Activated CD8-positive, alpha-beta memory T cell treated with anti-CD3 and anti-CD28 coated beads, Interleukin-2, amount 50 U/mL, for 24 hours (primary cell): ENCODE data around the gene CCDC149.
"Not testable (repeated sequence)": the region's sequence is repeated elsewhere in the genome, so short reads cannot be mapped to it uniquely, and the experiment has no call there.

Experiments
- DNase-seq: peaks from one replicate; pipeline ENCODE4 v3.0.0-alpha.2; 2020; ENCODE audit errors: extremely low read depth

CCDC149 gene

DNA sequence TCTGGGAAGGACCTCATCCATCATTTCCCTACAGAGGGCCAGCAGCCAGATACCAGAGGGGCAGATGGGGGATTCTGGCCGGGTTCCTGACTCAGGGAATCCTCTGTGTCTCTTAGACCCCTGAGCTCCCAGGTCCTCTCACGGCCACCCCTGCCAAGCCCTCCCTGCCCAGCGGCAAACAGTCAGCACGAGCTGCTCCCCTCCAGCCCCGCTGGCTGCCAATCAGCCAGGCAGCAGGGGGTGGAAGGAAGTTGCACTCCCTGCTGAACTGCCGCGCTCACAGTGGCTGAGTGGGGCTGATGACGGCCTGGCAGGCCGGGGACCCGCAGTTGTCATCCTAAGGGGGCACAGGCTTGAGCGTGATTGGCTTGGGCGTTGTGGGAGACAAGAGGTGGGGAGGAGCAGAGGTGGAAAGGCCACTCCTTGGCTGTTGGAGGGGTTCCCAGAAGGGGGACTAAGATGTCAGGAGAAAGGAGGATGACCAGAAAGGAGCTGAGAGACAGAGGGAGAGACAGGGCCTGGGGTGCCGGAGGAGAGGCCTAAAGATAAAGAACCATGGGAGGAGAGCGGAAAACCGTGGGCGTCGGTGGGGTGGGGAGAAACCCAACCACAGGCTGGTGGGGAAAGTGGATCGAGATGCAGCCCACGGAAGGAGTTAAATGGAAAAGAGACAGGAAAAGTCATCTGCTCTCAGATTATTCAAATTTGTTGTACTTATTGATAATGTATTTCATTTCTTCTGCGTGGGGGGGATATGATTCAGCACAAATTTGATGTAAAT lies 4.4 kb upstream of the CCDC149 start:
- DNase-seq: no peak

DNA sequence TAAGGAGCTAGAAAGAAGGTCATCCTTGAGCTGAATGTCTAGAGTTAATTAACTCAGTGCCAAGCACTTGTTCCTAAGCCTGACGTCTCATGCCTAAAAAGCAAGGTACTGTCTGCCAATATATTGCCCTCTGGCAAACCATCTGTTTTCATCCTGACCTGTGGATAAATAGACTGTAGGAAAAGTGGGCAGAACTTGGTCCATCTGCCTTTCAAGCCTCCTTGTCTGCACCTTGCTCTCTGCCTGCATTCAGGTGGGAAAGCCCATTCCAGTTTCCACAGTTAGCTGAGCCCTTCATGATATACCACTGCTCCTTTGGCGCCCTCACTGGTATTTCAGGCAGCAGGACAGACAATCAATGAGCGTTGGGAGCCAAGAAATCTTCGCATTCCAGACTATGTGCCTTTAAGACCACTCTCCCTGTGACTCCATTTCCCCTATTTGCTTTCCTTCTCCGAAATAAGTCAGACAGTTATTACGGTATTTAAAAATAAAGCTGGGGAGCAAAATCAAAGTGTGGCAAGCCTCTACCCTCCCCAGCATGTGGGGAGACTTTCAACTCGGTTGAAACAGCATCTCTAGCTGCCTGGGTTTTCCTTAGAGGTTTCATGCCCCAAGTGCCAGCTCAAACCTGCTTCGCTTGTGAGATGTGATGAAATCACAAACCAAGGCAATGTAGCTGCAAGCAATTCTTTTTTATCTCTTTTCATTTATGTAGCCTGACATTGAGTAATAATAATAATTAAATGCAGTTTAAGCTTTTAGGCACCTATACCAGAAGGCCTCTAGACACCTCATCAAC lies 2.5 kb upstream of the CCDC149 start:
- no peak for DNase-seq

DNA sequence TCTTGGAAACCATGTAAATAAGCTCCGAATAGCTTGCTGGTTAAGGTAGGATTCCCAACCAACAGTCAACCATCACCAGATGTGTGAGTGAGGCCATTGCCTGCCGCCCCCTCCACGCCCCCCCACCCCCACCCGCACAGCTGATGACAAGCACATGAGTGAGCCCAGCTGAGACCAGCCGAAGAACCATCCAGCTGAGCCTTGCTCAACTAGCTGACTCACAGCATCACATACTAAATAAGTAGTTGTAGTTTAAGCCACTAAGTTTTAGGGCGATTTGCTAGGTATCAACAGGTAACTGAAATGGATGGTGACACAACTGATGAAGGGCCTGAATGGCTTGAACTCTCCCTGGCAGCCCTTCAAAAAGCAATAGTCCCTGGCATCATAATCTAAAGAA lies 1.6 kb upstream of the CCDC149 start:
- no peak for DNase-seq

DNA sequence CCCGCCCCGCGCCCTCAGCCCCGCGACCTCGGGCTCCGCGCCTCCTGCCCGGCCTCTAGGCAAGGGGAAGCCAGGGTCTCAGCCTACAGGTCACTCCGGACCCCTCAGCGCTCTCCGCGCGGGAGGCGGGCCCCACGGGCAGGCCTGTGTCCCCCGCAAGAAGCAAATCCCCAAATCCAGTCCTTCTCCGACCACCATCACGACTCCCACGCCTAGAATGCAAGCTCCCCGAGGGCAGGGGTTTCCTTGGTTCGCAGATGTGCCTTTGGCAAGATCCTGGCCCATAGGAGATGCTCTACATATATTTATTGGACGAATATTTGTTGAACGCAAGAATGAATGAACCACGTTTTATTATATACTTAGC lies 260 bp upstream of the CCDC149 start:
- DNase-seq: no peak

DNA sequence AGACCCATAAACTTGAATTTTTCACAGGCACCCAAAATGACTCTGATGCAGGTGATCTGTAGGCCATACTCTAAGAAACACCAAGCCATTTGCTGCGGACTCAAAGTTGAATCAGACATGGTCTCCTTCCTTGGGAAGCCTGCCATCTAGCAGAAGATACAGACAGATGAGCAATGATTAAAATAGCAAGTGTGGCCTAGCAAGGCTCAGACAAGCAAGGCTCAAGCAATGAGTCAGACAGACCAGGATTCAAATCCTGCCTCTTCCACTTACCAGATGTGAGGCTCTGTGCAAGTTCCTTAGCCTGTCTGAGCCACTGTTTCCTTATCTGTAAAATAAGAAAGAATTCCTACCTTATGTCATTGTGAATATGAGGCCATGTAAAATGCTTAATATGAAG lies 2.3 kb downstream of the CCDC149 start:
- no peak for DNase-seq

DNA sequence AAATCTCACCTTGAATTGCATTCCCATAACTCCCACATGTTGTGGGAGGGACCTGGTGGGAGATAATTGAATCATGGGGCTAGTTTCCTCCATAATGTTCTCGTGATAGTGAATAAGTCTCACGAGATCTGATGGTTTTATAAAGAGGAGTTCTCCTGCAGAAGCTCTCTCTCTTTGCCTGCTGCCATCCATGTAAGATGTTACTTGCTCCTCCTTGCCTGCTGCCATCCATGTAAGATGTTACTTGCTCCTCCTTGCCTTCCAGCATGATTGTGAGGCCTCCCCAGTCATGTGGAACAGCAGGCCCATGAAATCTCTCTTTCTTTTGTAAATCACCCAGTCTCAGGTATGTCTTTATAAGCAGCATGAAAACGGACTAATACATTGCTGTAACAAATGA lies 3.2 kb downstream of the CCDC149 start:
- not testable (repeated sequence) for DNase-seq

DNA sequence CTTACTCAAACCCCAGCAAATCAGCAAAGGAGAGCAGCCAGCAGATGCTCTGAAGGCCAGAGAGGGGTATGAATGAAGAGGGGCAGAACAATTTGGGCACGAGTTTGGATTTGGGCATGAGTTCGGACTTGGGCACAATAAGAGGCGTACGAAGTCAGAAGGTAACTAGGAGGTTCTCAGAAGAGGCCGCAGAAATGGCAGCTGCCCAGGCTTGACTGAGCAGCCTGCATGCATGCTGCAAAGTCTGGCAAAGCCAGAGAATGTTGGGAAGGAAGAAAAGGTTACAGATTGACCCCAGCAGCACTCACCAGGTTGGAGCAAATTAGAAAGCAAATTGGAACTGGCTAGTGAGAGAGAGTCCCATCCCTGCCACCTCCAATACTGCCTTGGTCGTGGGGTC lies 15.2 kb downstream of the CCDC149 start:
- DNase-seq: no peak

DNA sequence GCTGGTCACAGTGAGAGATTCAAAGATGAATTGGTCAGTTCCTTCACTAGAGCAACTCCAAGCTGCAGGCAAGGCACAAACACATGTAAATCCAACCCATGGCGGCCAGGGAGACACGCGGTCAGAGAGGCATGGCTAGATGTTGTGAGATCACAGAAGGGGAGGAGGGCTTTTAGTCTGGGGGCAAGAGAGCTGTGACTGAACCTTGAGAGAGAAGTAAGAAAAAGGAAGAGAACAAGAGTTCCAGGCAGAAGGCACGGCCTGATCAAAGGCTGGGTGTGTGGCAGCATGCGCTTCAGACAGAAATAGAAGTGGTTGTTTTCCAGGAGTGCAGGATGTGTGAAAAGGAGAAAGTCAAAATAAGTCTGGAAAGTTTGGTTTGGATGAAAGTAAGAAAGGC lies 15.9 kb downstream of the CCDC149 start:
- DNase-seq: no peak

DNA sequence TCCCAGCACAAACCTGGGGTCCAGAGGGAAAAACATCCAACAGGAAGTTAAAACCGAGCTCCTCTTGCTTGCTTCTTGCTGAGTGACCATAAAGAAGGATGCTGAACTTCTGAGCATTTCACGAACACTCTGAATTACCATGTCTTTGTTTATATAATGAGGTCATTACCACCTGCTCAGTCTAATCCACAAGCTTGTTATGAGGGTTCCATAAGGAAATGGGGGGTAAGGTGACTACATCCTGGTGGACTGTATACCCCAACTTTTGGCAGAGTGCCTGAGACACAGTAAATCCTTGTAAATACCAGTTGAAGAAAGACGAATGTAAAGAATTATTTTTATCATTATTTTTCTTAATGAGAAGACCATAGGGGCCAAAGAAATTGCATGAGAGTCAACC lies 16.8 kb downstream of the CCDC149 start:
- no peak for DNase-seq

DNA sequence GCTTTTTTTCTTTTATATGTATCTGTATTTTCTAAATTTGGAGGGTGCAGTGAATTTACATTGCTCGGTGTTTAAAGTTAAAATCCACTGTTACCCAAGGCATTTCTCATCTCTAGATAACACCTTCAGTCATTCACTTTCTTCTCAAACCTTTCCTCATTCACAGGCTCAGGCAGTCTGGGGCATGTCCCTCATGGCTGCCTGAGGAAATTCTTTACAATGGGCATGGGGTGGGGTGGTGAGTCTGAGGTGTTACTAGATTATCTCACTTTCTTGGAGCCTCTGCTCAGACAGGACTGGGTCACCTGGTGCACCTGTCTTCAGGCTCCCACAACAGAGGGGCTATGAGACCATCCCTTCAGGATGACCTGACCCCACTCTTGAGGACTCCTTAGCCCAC lies 17.4 kb downstream of the CCDC149 start:
- no peak for DNase-seq

DNA sequence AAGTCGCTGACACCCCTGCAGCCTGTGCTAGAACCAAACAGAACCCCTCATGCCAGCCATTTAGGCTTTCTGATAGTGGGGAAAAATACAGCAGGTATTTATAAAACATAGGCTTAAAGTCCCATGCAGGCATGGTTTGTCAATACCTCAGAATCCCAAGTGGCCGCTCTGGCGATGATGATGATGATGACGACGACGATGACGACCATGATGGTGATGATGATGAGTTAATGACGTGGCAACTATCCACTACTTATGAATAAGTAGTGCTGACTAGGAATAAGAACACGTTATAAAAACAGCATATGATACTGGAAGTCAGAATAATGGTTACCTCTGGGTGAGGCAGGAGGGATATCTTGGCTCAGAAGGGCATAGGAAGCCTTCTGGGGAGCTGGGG lies 18.0 kb downstream of the CCDC149 start:
- no peak for DNase-seq

DNA sequence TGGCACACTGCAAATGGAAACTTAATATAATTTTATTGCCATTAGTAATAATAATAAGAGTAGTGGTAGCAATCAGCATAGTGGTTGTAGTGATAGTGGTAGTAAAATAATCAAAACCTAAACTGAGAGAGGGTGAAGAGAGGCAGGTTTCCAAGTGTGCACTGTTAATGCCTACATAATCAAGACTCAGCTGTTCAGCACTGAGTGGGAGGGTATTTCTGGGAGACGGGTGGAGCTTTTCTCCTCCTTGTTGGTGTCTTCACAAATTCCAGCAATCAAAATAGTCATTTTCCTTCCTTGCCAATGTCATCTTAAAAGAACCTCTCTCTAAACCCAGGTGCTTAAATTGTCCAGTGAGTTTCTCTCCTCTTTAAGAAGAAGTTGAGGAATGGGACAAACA lies 18.6 kb downstream of the CCDC149 start:
- DNase-seq: no peak

DNA sequence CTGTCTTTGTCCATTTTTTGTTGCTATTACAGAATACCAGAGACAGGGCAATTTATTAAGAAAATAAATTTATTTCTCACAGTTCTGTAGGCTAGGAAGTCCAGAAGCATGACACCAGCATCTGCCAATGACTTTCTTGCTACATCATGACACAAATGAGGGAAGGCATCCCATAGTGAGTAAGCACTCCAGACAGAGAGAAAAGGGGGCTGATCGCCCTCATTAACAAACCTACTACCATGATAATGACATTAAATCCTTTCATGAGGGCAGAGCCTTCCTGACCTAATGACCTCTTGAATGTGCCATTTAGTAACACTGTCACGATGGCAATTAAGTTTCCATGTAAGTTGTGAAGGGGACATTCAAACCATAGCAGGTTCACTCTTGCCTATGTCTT lies 20.1 kb downstream of the CCDC149 start:
- DNase-seq: no peak

DNA sequence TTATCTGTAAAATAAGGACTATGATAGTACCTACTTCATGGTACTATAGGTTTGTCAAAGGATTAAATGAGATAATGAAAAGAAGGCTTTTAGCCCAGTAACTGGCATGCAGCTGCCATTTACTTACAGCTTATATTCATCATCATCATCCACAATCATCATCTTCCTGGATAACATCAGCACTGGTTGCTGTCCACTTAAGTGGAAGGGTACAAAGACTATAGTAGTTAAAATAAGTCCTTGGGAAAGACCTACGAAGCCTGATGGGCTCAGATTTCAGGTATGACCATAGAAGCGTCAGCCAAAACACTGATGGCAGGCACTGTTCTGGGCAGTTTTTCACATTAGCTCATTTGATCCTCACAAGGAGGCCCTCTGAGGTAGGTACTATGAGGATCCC lies 20.6 kb downstream of the CCDC149 start:
- no peak for DNase-seq

DNA sequence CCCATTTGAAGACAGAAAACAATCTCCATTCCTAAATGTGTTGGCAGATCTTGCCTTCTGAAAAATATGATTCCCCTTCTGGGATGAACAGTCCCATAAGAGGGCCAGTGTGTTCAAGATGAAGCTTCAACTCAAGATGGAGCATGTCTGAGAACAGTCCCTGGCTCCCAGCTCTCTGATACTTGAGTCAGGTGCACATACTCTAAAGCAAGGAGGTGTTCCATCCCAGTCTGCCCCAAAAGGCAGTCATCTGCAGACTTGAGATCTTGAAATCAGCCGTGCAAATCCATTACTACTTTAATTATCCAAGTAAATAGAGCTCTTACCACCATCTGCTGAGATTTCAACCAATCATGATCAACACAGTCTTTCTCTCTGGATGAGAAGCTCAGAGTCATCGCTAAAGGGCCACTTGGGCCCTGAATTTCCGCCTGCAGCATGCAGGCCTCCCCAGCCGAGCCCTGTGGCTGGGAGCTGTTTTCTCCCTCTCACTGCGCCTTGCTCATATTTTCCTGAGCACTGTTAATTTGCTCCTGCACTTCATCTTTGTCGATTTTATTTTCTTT lies 22.2 kb downstream of the CCDC149 start:
- DNase-seq: no peak

DNA sequence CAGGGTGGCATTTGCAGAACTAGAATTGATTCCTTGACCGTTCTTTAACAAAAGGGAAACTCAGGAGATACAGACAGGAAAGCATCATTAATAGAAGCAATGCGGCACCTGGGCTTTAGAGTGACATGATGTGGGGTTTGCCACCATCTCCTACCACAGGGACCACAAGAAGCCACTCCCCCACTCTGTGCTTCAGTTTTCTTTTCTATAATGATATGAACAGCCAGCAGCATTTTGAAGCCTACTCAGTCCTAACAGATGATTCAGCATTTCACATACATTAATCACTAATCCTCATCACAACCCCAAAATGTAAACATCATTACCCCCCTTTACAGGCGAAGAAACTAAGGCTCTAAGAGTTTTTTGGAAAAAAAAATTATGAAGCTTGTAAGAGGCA lies 22.9 kb downstream of the CCDC149 start:
- no peak for DNase-seq

DNA sequence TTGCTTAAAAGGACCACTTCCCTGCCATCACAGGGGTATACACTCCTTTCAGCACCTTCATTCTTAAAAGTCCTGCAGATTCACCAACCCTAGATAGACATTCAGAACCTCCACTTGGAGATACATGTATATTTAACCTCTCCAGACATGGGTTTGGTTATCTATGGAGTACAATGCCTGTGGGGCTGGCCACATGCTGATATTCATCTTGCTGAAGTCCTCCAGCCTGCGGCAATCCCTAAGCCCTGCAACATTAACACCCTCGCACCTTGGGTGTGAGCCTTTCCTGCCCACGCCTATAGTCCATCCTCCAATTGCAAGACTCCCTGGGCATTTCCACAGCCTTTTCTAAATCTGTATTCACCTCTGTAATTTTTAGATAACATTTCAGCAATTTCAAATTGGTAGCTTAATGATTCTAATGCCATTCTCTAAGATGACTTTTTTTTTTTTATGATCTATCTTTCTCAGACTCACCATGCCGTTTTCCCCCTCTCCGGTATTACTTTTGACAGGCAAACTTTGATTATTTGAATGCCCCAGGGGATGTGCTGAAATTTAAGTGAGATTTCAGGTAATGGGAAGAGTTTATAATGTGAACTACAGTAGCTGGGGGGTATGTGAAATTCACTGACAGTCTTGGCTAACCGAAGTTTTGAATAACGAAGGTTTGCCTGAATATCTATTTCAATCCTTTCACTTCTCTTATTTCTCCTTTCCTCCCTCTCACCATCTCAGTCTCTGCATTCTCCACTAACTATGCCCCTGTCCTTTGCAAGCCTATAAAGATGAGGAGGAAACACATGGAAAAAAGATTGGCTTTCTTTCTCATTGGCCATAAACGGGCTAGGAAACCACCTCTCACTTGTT lies 24.1 kb downstream of the CCDC149 start:
- no peak for DNase-seq

DNA sequence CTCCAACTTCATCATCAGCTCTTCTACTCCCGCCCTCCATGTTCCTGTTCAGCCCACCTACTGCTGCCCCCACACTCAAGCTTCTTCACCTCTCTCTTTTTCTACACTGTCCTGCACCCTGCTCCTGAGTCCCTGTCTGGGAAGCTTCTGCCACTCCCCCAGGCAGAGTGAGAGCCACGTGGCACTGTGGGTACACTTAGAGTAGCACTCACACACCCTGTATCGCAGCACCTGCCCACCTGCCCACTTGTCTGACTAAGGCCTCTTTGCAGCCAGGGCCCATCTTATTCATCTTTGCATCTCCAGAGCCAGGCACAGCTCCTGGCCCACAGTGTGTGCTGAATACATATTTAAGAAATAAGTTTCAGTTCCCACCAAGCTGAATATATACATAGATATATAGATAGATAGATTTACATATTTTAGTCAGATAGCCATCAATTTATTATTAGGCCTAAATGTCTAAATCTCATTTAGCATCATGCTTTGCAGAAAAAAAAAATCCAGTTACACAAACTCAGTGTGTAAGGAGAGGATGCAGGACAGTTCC lies 24.9 kb downstream of the CCDC149 start:
- DNase-seq: no peak

DNA sequence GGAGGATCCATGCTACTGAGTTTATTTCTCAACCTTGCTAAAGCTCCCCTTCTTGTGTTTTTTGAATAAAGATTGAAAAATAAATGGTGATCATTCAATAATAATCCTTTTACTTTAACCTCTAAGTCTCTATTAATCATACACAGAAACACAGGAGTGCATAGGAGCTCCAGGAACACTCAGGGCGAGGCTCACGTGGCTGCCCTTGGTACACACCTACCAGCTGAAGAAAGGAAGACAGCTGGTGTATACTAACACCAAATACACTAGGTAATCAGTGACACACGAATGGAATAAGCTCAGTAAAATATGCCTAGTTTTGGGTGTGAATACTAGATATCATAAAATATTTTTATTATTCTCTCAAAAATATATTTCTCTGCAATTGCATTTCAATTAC lies 26.2 kb downstream of the CCDC149 start:
- DNase-seq: no peak

DNA sequence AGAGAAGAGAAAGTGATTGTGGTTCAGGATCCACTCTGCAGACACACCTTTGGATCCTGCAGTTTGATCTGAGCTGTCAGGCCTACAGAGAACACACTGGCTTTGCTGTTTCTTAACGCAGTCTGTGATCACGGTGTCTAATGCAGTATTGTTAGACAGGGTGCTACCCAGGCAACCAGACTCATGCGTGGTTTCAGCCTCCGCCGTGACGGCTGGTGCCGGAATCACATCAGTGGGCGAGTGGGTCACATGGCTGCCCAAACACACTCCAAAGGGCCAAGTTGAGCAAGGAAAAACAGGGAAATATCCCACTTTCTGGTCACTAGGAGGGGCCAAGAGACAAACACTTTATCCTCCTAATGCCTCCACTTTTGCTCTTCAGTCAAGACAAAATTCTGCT lies 27.5 kb downstream of the CCDC149 start:
- no peak for DNase-seq

DNA sequence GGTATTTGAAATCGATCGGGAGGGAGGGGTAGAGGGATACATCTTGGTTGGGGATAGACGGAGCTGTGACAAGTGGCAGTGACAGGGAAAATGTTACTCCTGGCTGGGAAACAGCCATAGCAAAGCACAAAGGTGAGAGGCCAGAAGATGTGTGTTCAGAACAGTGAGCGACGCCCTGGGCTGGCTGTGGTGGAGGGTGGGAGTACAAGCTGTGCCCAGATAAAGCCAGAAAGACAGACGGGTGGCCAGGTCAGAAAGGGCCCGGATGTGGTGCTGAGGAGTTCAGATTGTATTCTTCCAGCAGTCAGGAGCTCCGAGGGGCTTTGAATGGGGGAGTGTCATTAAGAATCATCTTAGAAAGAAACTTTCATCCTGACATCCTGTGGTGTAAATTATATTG lies 27.9 kb downstream of the CCDC149 start:
- no peak for DNase-seq
